ENCODE results near the gene ATXN1L. TPM values are rescaled to one million over a fixed set of nuclear protein-coding genes. Genes with fewer than 3 reads are reported as not detected.

Gene ATXN1L
- polyA plus RNA-seq, 1 donor (not counting 4 experiments of a cell fraction or from before 2014, with no cell fraction given) = 12.8 TPM

DNA sequence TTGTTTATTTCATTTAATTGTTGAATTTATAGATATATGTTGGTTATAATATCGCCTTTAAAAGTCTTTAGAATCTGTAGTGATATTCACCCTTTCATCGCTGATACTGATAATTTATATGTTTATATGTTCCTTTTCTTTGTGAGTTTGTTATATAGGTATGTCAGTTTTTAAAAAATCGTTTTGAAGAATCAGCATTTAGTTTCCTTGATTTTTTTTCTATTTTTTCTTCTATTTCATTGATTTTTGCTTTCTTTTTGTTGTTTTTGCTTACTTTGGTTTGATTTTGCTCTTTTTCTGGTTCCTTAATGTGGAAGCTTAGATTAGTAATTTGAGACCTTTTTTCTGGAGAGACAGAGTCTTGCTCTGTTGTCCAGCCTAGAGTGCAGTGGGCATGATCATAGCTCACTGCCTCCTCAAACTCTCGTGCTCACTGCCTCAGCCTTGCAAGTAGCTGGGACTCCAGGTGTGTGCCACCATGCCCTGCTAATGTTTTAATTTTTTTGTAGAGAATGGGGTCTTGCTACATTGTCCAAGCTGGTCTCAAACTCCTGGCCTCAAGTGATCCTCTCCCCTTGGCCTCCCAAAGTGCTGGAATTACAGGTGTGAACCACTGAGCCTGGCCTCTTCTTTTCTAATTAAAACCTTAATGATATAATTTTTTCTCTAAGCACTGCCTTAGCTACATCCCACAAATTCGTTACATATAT is 57.0 kb downstream of the ATXN1L start:
- Histone ChIP-seq H3K4me1 (ENCODE audit: control insufficient read depth, extremely low read depth, insufficient read depth, low read length) (no peaks in the 10 kb centered on the region), H3K79me2 (ENCODE audit: control insufficient read depth, insufficient read depth, low read length) (peaks cover 99% of the 10 kb centered on the region), H3K9ac (ENCODE audit: control insufficient read depth, extremely low read depth, insufficient read depth, low read length) (no peak overlapping the region), H3K36me3 (ENCODE audit: control insufficient read depth in 2 of 2, extremely low read depth in 1 of 2, insufficient read depth in 2 of 2, low read length in 2 of 2) (peaks cover 0 to 3% of the 10 kb centered on the region in 2 experiments), H3K4me2 (ENCODE audit: control insufficient read depth, extremely low read depth, insufficient read depth, low read depth, low read length) (no peak overlapping the region), H4K20me1 (ENCODE audit: control insufficient read depth, extremely low read depth, insufficient read depth, low read length) (peaks cover 33% of the 10 kb centered on the region), H2AFZ (ENCODE audit: control insufficient read depth, low read length) (no peak overlapping the region), H3K4me3 (ENCODE audit: control insufficient read depth in 2 of 3, extremely low read depth in 1 of 3, insufficient read depth in 2 of 3, low read depth in 1 of 3, low read length in 3 of 3) (no peak overlapping the region), H3K27ac (ENCODE audit: control insufficient read depth, insufficient read depth, low read length) (no peak overlapping the region), H3K9me1 (ENCODE audit: control insufficient read depth, extremely low read depth, insufficient read depth, low read length) (no peaks in the 10 kb centered on the region), H3K27me3 (ENCODE audit: control insufficient read depth, extremely low read depth, insufficient read depth, low read length) (no peaks in the 10 kb centered on the region), H3K9me3 (ENCODE audit: control insufficient read depth, low read depth, low read length) (no peaks in the 10 kb centered on the region)
- dilution Hi-C loops (cut with MboI; ENCODE audit: extremely low pct_ligation_motif_present, low sequenced_read_pairs) = no loop called here
- FAIRE-seq (no peak), DNase-seq (ENCODE audit: low read depth, low spot score) (no peak)
- no peak for TF ChIP-seq EZH2 (IDR thresholded peaks at IDR 0.05; ENCODE audit: low read length)
- TF ChIP-seq, protein P1, sequence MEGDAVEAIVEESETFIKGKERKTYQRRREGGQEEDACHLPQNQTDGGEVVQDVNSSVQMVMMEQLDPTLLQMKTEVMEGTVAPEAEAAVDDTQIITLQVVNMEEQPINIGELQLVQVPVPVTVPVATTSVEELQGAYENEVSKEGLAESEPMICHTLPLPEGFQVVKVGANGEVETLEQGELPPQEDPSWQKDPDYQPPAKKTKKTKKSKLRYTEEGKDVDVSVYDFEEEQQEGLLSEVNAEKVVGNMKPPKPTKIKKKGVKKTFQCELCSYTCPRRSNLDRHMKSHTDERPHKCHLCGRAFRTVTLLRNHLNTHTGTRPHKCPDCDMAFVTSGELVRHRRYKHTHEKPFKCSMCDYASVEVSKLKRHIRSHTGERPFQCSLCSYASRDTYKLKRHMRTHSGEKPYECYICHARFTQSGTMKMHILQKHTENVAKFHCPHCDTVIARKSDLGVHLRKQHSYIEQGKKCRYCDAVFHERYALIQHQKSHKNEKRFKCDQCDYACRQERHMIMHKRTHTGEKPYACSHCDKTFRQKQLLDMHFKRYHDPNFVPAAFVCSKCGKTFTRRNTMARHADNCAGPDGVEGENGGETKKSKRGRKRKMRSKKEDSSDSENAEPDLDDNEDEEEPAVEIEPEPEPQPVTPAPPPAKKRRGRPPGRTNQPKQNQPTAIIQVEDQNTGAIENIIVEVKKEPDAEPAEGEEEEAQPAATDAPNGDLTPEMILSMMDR (optimal IDR thresholded peaks at IDR 0.05 in 1 of 3, IDR thresholded peaks at IDR 0.05 in 1 of 3, conservative IDR thresholded peaks at IDR 0.05 in 1 of 3; ENCODE audit: extremely low read depth in 1 of 3, insufficient read depth in 2 of 3, low read length in 3 of 3) = no peak

DNA sequence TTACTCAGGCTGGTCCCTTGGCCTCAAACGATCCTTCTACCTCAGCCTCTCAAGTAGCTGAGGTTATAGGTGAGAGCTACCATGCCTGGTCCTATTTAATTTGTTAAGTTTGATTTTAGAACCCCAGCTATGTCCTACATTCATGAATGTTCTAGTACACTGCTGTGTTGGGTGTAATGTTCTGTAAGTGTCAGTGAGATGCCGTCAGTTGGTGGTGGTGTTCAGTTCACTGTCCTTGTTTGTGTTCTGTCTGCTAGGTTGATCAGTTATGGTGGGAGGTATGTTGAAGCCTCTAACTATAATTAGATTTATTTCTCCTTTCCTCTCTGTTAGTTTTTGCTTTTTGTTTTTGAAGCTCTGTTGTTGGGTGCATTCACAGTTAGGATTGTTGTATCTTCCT is 57.8 kb downstream of the ATXN1L start:
- Histone ChIP-seq H2AFZ (ENCODE audit: control insufficient read depth, low read length) (no peak overlapping the region), H3K79me2 (ENCODE audit: control insufficient read depth, insufficient read depth, low read length) (peaks cover 98% of the 10 kb centered on the region), H3K4me3 (ENCODE audit: control insufficient read depth in 2 of 3, extremely low read depth in 1 of 3, insufficient read depth in 2 of 3, low read depth in 1 of 3, low read length in 3 of 3) (no peak overlapping the region), H3K9me3 (ENCODE audit: control insufficient read depth, low read depth, low read length) (no peaks in the 10 kb centered on the region), H3K27me3 (ENCODE audit: control insufficient read depth, extremely low read depth, insufficient read depth, low read length) (no peaks in the 10 kb centered on the region), H3K36me3 (ENCODE audit: control insufficient read depth in 2 of 2, extremely low read depth in 1 of 2, insufficient read depth in 2 of 2, low read length in 2 of 2) (peaks cover 0 to 3% of the 10 kb centered on the region in 2 experiments), H3K27ac (ENCODE audit: control insufficient read depth, insufficient read depth, low read length) (no peak overlapping the region), H4K20me1 (ENCODE audit: control insufficient read depth, extremely low read depth, insufficient read depth, low read length) (peaks cover 35% of the 10 kb centered on the region), H3K9ac (ENCODE audit: control insufficient read depth, extremely low read depth, insufficient read depth, low read length) (no peak overlapping the region), H3K4me2 (ENCODE audit: control insufficient read depth, extremely low read depth, insufficient read depth, low read depth, low read length) (no peak overlapping the region), H3K9me1 (ENCODE audit: control insufficient read depth, extremely low read depth, insufficient read depth, low read length) (no peaks in the 10 kb centered on the region), H3K4me1 (ENCODE audit: control insufficient read depth, extremely low read depth, insufficient read depth, low read length) (no peaks in the 10 kb centered on the region)
- TF ChIP-seq, protein P1 (optimal IDR thresholded peaks at IDR 0.05 in 1 of 3, IDR thresholded peaks at IDR 0.05 in 1 of 3, conservative IDR thresholded peaks at IDR 0.05 in 1 of 3; ENCODE audit: extremely low read depth in 1 of 3, insufficient read depth in 2 of 3, low read length in 3 of 3) = no peak
- TF ChIP-seq EZH2 (IDR thresholded peaks at IDR 0.05; ENCODE audit: low read length) = no peak
- dilution Hi-C loops (cut with MboI; ENCODE audit: extremely low pct_ligation_motif_present, low sequenced_read_pairs) = no loop called here
- DNase-seq (ENCODE audit: low read depth, low spot score) (no peak), FAIRE-seq (no peak)

Measured in keratinocyte (primary cell).